ENCODE data around the gene HSPB7. TPM values are rescaled to one million over a fixed set of nuclear protein-coding genes. Genes with fewer than 3 reads are reported as not detected.

Gene HSPB7
- total RNA-seq, 4 donors from 2014 or later = 1.9 to 7.0 (median 3.3) TPM

GRCh38 chr1:15968172-15968571 is 49.7 kb downstream of the HSPB7 start:
- Histone ChIP-seq H3K27ac (no peak overlapping the region), H3K36me3 (peaks cover 27% of the 10 kb centered on the region), H3K4me3 (no peak overlapping the region), H3K4me1 (peaks cover 34% of the 10 kb centered on the region), H3K27me3 (no peaks in the 10 kb centered on the region), H3K9me3 (no peaks in the 10 kb centered on the region)
- WGBS = 82% methylated on average over 5 of the region's 5 CpGs
- DNase-seq (ENCODE audit: low spot score in 2 of 2) = peak in 1 of 2 donors; percentile 31
- TF ChIP-seq CTCF (IDR thresholded peaks at IDR 0.05) (no peak), EP300 (IDR thresholded peaks at IDR 0.05) (no peak), POLR2AphosphoS5 (IDR thresholded peaks at IDR 0.05) (no peak), POLR2A (IDR thresholded peaks at IDR 0.05) (no peak)

GRCh38 chr1:15966956-15967344 is 50.9 kb downstream of the HSPB7 start:
- Histone ChIP-seq H3K9me3 (no peaks in the 10 kb centered on the region), H3K27ac (peak overlapping the region; percentile 69), H3K4me3 (no peak overlapping the region), H3K36me3 (peaks cover 21% of the 10 kb centered on the region), H3K27me3 (no peaks in the 10 kb centered on the region), H3K4me1 (peaks cover 36% of the 10 kb centered on the region)
- TF ChIP-seq POLR2A (IDR thresholded peaks at IDR 0.05) = no peak
- TF ChIP-seq EP300 (IDR thresholded peaks at IDR 0.05) = no peak
- no peak for TF ChIP-seq CTCF (IDR thresholded peaks at IDR 0.05)
- no peak for TF ChIP-seq POLR2AphosphoS5 (IDR thresholded peaks at IDR 0.05)
- peak in 1 of 2 donors; percentile 37 for DNase-seq (ENCODE audit: low spot score in 2 of 2)
- WGBS = 97% methylated on average over 6 of the region's 6 CpGs

GRCh38 chr1:15966081-15966955 is 51.5 kb downstream of the HSPB7 start:
- H3K27me3 ChIP-seq = no peaks in the 10 kb centered on the region
- TF ChIP-seq EP300 (IDR thresholded peaks at IDR 0.05) (no peak), CTCF (IDR thresholded peaks at IDR 0.05) (no peak), POLR2AphosphoS5 (IDR thresholded peaks at IDR 0.05) (no peak), POLR2A (IDR thresholded peaks at IDR 0.05) (no peak)
- peaks cover 17% of the 10 kb centered on the region for H3K36me3 ChIP-seq
- H3K4me1 ChIP-seq = peaks cover 36% of the 10 kb centered on the region
- 53% methylated on average over 18 of the region's 18 CpGs for WGBS
- no peaks in the 10 kb centered on the region for H3K9me3 ChIP-seq
- H3K27ac ChIP-seq = peak overlapping the region; percentile 69
- peak in 1 of 2 donors; percentile 80 for DNase-seq (ENCODE audit: low spot score in 2 of 2)
- H3K4me3 ChIP-seq = no peak overlapping the region

GRCh38 chr1:15965228-15965767 is 52.5 kb downstream of the HSPB7 start:
- Histone ChIP-seq H3K9me3 (no peaks in the 10 kb centered on the region), H3K27ac (peak overlapping the region; percentile 69), H3K4me1 (peaks cover 36% of the 10 kb centered on the region), H3K4me3 (no peak overlapping the region), H3K27me3 (no peaks in the 10 kb centered on the region), H3K36me3 (peaks cover 17% of the 10 kb centered on the region)
- DNase-seq (ENCODE audit: low spot score in 2 of 2) = peak in 1 of 2 donors; percentile 79
- 37% methylated on average over 7 of the region's 7 CpGs for WGBS
- TF ChIP-seq POLR2AphosphoS5 (IDR thresholded peaks at IDR 0.05) = peak in 2 of 3 donors; percentile 56 to 70
- no peak for TF ChIP-seq POLR2A (IDR thresholded peaks at IDR 0.05)

Other genes with a start within 250 kb of the HSPB7 start
- gene UQCRHL, start 210.4 kb downstream of the HSPB7 start, total RNA-seq = 1 to 10 TPM in 2 of 4 donors, under 1 TPM in 2; 0.68 to 3.2 (median 1.3) TPM
- 10 to 100 TPM; 55.0 to 79.7 (median 63.8) TPM for gene SPEN, start 170.3 kb downstream of the HSPB7 start, total RNA-seq
- 10 to 100 TPM; 27.2 to 44.4 (median 34.1) TPM for gene ZBTB17, start 41.9 kb downstream of the HSPB7 start, total RNA-seq
- not detected for gene SRARP, start 13.8 kb downstream of the HSPB7 start, total RNA-seq
- gene CLCNKA, start 4.0 kb upstream of the HSPB7 start, total RNA-seq = 1 to 10 TPM in 1 of 4 donors, under 1 TPM in 2, not detected in 1; 0.23 to 1.9 (median 0.51) TPM
- gene CLCNKB, start 25.7 kb upstream of the HSPB7 start, total RNA-seq = under 1 TPM in 1 of 4 donors, not detected in 3; 0.42 TPM
- 1 to 10 TPM in 2 of 4 donors, under 1 TPM in 1, not detected in 1; 0.72 to 1.6 (median 1.2) TPM for gene FAM131C, start 55.6 kb upstream of the HSPB7 start, total RNA-seq
- gene EPHA2, start 138.0 kb upstream of the HSPB7 start, total RNA-seq = 100 to 1,000 TPM in 3 of 4 donors, 10 to 100 TPM in 1; 59.0 to 145 (median 104) TPM
- 10 to 100 TPM; 33.0 to 83.8 (median 45.7) TPM for gene ARHGEF19, start 194.6 kb upstream of the HSPB7 start, total RNA-seq
- 10 to 100 TPM in 2 of 4 donors, 1 to 10 TPM in 2; 5.2 to 20.4 (median 12.7) TPM for gene CPLANE2, start 219.1 kb upstream of the HSPB7 start, total RNA-seq